GM12878 (cell line): ENCODE results near the gene PLPP3. TPM values are rescaled to one million over a fixed set of nuclear protein-coding genes. Genes with fewer than 3 reads are reported as not detected.

Experiments
- ATAC-seq: fragments of 200-7000 bp; cut with Tn5 transposase; 3 replicates; pipeline ENCODE4 v1.9.1; 2020; ENCODE audit warnings: mild to moderate bottlenecking, moderate library complexity
- BruUV-seq: library from RNA; stranded (reverse); fragments of 400-500 nt; replicated peaks from 2 replicates; lab custom pipeline; 2021; lab: Mats Ljungman, UMichigan
- CTCF ChIA-PET: fragments of 300-600 bp; sonication (Branson Sonifier 250); formaldehyde crosslinking; extraction: SDS; loops from one replicate; lab custom pipeline; 2021; ENCODE audit warnings: inconsistent platforms; lab: Yijun Ruan, JAX
- POLR2A ChIA-PET: fragments of 350-600 bp; formaldehyde crosslinking; extraction: SDS; loops from one replicate; lab custom pipeline; 2021; ENCODE audit warnings: inconsistent platforms; lab: Charles Lee
- RAD21 ChIA-PET: fragments of 300-600 bp; sonication (Branson Sonifier 250); formaldehyde crosslinking; loops from one replicate; lab custom pipeline; 2023; ENCODE audit warnings: antibody characterized with exemption; ENCODE audit not compliant: unreplicated experiment; lab: Charles Lee
- SMC1A ChIA-PET: fragments of 300-600 bp; sonication (Branson Sonifier 250); formaldehyde crosslinking; loops from one replicate; lab custom pipeline; 2023; ENCODE audit not compliant: unreplicated experiment, uncharacterized antibody; lab: Charles Lee
- DNase-seq: peaks from one replicate; pipeline ENCODE4 v3.0.0-alpha.2; 2011; ENCODE audit warnings: low read depth, low spot score
- FAIRE-seq: peaks from 3 replicates; lab custom pipeline; 2011; peaks lifted over from hg19 to GRCh38; lab: Jason Lieb, UNC
- H2AFZ ChIP-seq: 2 replicates; pipeline ENCODE4 v1.6.0; 2011; ENCODE audit warnings: low read depth, low read length, control low read depth; ENCODE audit not compliant: control insufficient read depth
- H3K27ac ChIP-seq: 2 replicates; pipeline ENCODE4 v1.5.1; 2011; ENCODE audit warnings: control low read depth; ENCODE audit not compliant: control insufficient read depth, insufficient read depth
- H3K27me3 ChIP-seq, 2 experiments: replicated peaks in 1 of 2; 2 replicates each; pipeline versions ENCODE4 v1.6.0 to v1.6.1; 2011; ENCODE audit warnings: low read length in 1 of 2; ENCODE audit not compliant: control insufficient read depth in 2 of 2, insufficient read depth in 2 of 2
- H3K36me3 ChIP-seq, 2 experiments: 2 replicates each; pipeline ENCODE4 v1.5.1; 2011; ENCODE audit warnings: low read length in 1 of 2; ENCODE audit not compliant: control insufficient read depth in 2 of 2, insufficient read depth in 2 of 2
- H3K4me1 ChIP-seq: 2 replicates; pipeline ENCODE4 v1.6.1; 2011; ENCODE audit warnings: mild to moderate bottlenecking, low read length, moderate library complexity, mixed read lengths; ENCODE audit not compliant: control insufficient read depth, insufficient read depth
- H3K4me2 ChIP-seq: 2 replicates; pipeline ENCODE4 v1.6.0; 2011; ENCODE audit warnings: control low read depth; ENCODE audit not compliant: control insufficient read depth, insufficient read depth
- H3K4me3 ChIP-seq: fragments of 200-600 bp; sonication (generic); 2 replicates; pipeline ENCODE4 v1.5.1; 2016
- H3K79me2 ChIP-seq: 2 replicates; pipeline ENCODE4 v1.6.0; 2011; ENCODE audit warnings: low read length; ENCODE audit not compliant: control insufficient read depth, insufficient read depth
- H3K9ac ChIP-seq: 2 replicates; pipeline ENCODE4 v1.8.0; 2011; ENCODE audit warnings: low read length, control low read depth, mixed read lengths; ENCODE audit not compliant: control insufficient read depth, insufficient read depth
- H3K9me3 ChIP-seq: replicated peaks from 3 replicates; pipeline ENCODE4 v1.5.1; 2011; ENCODE audit warnings: mild to moderate bottlenecking, low read length; ENCODE audit not compliant: control insufficient read depth, insufficient read depth
- H4K20me1 ChIP-seq: 2 replicates; pipeline ENCODE4 v1.6.0; 2011; ENCODE audit not compliant: control insufficient read depth, insufficient read depth
- ATF3 ChIP-seq: IDR thresholded peaks from 2 replicates; pipeline ENCODE4 v1.6.1; 2011; ENCODE audit warnings: low read depth, mild to moderate bottlenecking, low read length, moderate library complexity, borderline replicate concordance; ENCODE audit errors: extremely low read depth
- CBX3 ChIP-seq: fragments of 200-600 bp; sonication (generic); IDR thresholded peaks from 2 replicates; pipeline ENCODE4 v1.6.1; 2016; ENCODE audit warnings: low read depth, borderline replicate concordance
- CHD1 ChIP-seq: IDR thresholded peaks from 2 replicates; pipeline ENCODE4 v1.6.1; 2012; ENCODE audit warnings: low read depth, low read length, improper control_type of control experiment
- ELK1 ChIP-seq: IDR thresholded peaks from 2 replicates; pipeline ENCODE4 v1.6.1; 2012; ENCODE audit warnings: low read depth, low read length, improper control_type of control experiment
- HDGF ChIP-seq: fragments of 450-650 bp; IDR thresholded peaks from 2 replicates; pipeline ENCODE4 v1.6.1; 2016; ENCODE audit warnings: antibody characterized with exemption
- IRF4 ChIP-seq: IDR thresholded peaks from 2 replicates; pipeline ENCODE4 v1.6.1; 2011; ENCODE audit warnings: low read depth, low read length
- NKRF ChIP-seq: fragments of 450-650 bp; conservative IDR thresholded peaks from 2 replicates; pipeline ENCODE4 v1.6.1; 2017; ENCODE audit warnings: mild to moderate bottlenecking, moderate library complexity
- POLR2AphosphoS2 ChIP-seq: IDR thresholded peaks from 2 replicates; pipeline ENCODE4 v1.6.1; 2011; ENCODE audit warnings: low read depth, mild to moderate bottlenecking, low read length, improper control_type of control experiment, moderate library complexity
- POU2F2 ChIP-seq: IDR thresholded peaks from 3 replicates; pipeline ENCODE4 v1.6.1; 2011; ENCODE audit warnings: low read depth, mild to moderate bottlenecking, low read length, borderline replicate concordance
- YY1 ChIP-seq: IDR thresholded peaks from 2 replicates; pipeline ENCODE4 v1.6.1; 2011; ENCODE audit warnings: low read depth, mild to moderate bottlenecking, low read length
- ZBED1 ChIP-seq: IDR thresholded peaks from 2 replicates; pipeline ENCODE4 v1.6.1; 2016; ENCODE audit warnings: borderline replicate concordance
- ZBTB11 ChIP-seq: fragments of 450-650 bp; formaldehyde crosslinking; IDR thresholded peaks from 2 replicates; pipeline ENCODE4 v1.5.0; 2022; ENCODE audit warnings: mild to moderate bottlenecking, missing genetic modification characterization
- WGBS: methylation state at CpG from one replicate; pipeline ENCODE4 v1.1.6; 2016; ENCODE audit warnings: low lambda C conversion rate; ENCODE audit not compliant: insufficient replicate concordance, insufficient coverage; ENCODE audit errors: missing lambda C conversion rate; 5-methylcytosine and 5-hydroxymethylcytosine counted together
- in situ Hi-C: fragments of 300-500 bp; cut with MboI; formaldehyde crosslinking; loops from 9 replicates; pipeline ENCODE4 v1.14.3; 2018; ENCODE audit warnings: mixed read lengths
- intact Hi-C: fragments of 100-400 bp; cut with micrococcal nuclease; formaldehyde crosslinking; loops from one replicate; pipeline ENCODE4 v1.14.2; 2022; ENCODE audit not compliant: unreplicated experiment
- polyA plus RNA-seq, 11 experiments: library from polyadenylated mRNA; depleted of rRNA in 4 of 11; unstranded in 6 of 11; stranded (reverse) in 5 of 11; fragments of >200 nt; fragmentation: Nextera tagmentation in 4 of 11; fragmentation: Illumina TruSeq in 1 of 11; extraction: Ambion mirVana in 4 of 11; extraction: Trizol in 1 of 11; gene quantifications; 1 replicate in 1 of 11; 2 replicates in 10 of 11; pipeline versions ENCODE4 v1.2.1 to v1.2.3, GENCODE V29; 2011 to 2016; ENCODE audit warnings: inconsistent platforms in 2 of 11, missing spikeins in 2 of 11, low read depth in 1 of 11
- total RNA-seq, 4 experiments: library from RNA; depleted of rRNA in 3 of 4; stranded (reverse); fragments of >200 nt in 3 of 4; fragmentation: Illumina TruSeq in 1 of 4; extraction: Trizol in 1 of 4; gene quantifications; 2 replicates each; pipeline versions ENCODE4 v1.2.1 to v1.2.3, GENCODE V29; 2013 to 2021
- TF ChIP-seq, protein P1 (sequence below): fragments of 450-650 bp; IDR thresholded peaks from 2 replicates; pipeline ENCODE4 v1.6.1; 2016; ENCODE audit warnings: mild to moderate bottlenecking
- TF ChIP-seq, protein P2 (sequence below): fragments of 450-650 bp; IDR thresholded peaks from 2 replicates; pipeline ENCODE4 v1.6.1; 2014; ENCODE audit warnings: mild to moderate bottlenecking

The PLPP3 gene
- total and polyA plus RNA-seq, 10 of the 15 experiments (the other 5 are each of a cell fraction or from before 2014, with no cell fraction given): 6.4 to 26.8 (median 9.5) TPM

DNA sequence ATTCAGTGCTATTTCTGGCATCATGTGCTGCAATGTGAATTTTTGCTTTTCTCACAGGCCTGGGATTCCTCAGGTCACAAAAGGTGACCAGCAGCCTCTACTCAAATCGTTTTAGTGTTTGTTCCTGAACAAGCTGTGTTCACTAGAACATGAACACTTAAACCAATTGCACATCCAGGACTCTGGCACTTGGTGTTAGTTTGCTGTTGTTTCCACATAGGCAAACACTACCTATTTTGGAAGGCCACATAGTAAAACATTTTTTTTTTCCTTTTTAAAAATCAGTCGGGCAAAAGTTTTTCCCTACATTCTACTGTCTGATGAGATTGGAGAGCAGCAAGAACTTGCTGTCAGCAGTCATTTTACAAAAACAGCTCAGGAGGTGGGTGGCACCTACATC lies 83.2 kb downstream of the PLPP3 start:
- H4K20me1 ChIP-seq: no peaks in the 10 kb centered on the region
- no peak overlapping the region for H3K4me3 ChIP-seq
- no peaks in the 10 kb centered on the region for H3K9me3 ChIP-seq
- in situ Hi-C loops: no loop called here
- TF ChIP-seq YY1: no peak
- no peak for TF ChIP-seq POU2F2
- TF ChIP-seq IRF4: no peak
- no peak for TF ChIP-seq ZBTB11 (CRISPR knock-in tag)
- TF ChIP-seq ZBED1: no peak
- TF ChIP-seq, protein P1, sequence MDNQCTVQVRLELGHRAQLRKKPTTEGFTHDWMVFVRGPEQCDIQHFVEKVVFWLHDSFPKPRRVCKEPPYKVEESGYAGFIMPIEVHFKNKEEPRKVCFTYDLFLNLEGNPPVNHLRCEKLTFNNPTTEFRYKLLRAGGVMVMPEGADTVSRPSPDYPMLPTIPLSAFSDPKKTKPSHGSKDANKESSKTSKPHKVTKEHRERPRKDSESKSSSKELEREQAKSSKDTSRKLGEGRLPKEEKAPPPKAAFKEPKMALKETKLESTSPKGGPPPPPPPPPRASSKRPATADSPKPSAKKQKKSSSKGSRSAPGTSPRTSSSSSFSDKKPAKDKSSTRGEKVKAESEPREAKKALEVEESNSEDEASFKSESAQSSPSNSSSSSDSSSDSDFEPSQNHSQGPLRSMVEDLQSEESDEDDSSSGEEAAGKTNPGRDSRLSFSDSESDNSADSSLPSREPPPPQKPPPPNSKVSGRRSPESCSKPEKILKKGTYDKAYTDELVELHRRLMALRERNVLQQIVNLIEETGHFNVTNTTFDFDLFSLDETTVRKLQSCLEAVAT: no peak
- no peak for TF ChIP-seq ATF3
- TF ChIP-seq HDGF: no peak
- no peak for TF ChIP-seq ELK1
- no peak for TF ChIP-seq POLR2AphosphoS2
- no peak for TF ChIP-seq CHD1
- no peak for TF ChIP-seq NKRF
- TF ChIP-seq, protein P2, sequence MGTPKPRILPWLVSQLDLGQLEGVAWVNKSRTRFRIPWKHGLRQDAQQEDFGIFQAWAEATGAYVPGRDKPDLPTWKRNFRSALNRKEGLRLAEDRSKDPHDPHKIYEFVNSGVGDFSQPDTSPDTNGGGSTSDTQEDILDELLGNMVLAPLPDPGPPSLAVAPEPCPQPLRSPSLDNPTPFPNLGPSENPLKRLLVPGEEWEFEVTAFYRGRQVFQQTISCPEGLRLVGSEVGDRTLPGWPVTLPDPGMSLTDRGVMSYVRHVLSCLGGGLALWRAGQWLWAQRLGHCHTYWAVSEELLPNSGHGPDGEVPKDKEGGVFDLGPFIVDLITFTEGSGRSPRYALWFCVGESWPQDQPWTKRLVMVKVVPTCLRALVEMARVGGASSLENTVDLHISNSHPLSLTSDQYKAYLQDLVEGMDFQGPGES: no peak
- no peak for TF ChIP-seq CBX3
- no peak overlapping the region for H3K4me2 ChIP-seq
- no TSS peak for BruUV-seq
- no peak overlapping the region for H3K9ac ChIP-seq
- SMC1A ChIA-PET: interaction anchor here (0.7 to 2.8 kb wide), 4 partner anchors 12 to 419 kb away, joined by 3 to 13 read pairs (median 4); no protein-coding TSS in a partner anchor
- H3K4me1 ChIP-seq: no peaks in the 10 kb centered on the region
- DNase-seq: no peak
- no peak overlapping the region for H3K27ac ChIP-seq
- POLR2A ChIA-PET: no interaction called here
- FAIRE-seq: no peak
- CTCF ChIA-PET: interaction anchor here (1.1 kb wide), 1 partner anchor 81 kb away, joined by 3 read pairs; no protein-coding TSS in a partner anchor
- no peaks in the 10 kb centered on the region for H3K79me2 ChIP-seq
- WGBS: 8% methylated on average over 2 of the region's 2 CpGs
- no peak overlapping the region for H2AFZ ChIP-seq
- H3K27me3 ChIP-seq: no peaks in the 10 kb centered on the region
- RAD21 ChIA-PET: no interaction called here
- no peak for ATAC-seq
- peaks cover 0 to 1% of the 10 kb centered on the region in 2 experiments; a peak in 1 of 4 replicates for H3K36me3 ChIP-seq
- intact Hi-C loops: no loop called here
